B cell (primary cell): ENCODE measurements around the gene ZNF575. TPM values are rescaled to one million over a fixed set of nuclear protein-coding genes. Genes with fewer than 3 reads are reported as not detected.
A peak's percentile ranks its signal among the peaks of the same experiment; 100 is the strongest.

Experiments used
- ATAC-seq: fragments of 200-7000 bp; cut with Tn5 transposase; one replicate; pipeline ENCODE4 v1.10.0; 2021; ENCODE audit warnings: low read depth, mild to moderate bottlenecking, moderate number of reproducible peaks, moderate library complexity
- CTCF ChIA-PET: fragments of 350-600 bp; sonication (Branson Sonifier 250); formaldehyde crosslinking; loops from one replicate; lab custom pipeline; 2021; ENCODE audit warnings: antibody characterized with exemption, inconsistent platforms; lab: Charles Lee
- POLR2A ChIA-PET: fragments of 350-600 bp; sonication (Branson Sonifier 250); formaldehyde crosslinking; loops from one replicate; lab custom pipeline; 2021; ENCODE audit warnings: antibody characterized with exemption; lab: Charles Lee
- DNase-seq: peaks from one replicate; pipeline ENCODE4 v3.0.0; 2013
- H2AFZ ChIP-seq: 2 replicates; pipeline ENCODE4 v1.6.1; 2012; ENCODE audit warnings: mild to moderate bottlenecking, low read depth, low read length; ENCODE audit not compliant: insufficient read depth, poor library complexity, severe bottlenecking
- H3K27ac ChIP-seq, 2 donors: 1 replicate in 1 of 2; 2 replicates in 1 of 2; pipeline ENCODE4 v1.5.1; 2012 to 2013; ENCODE audit warnings: low read length in 2 of 2, mild to moderate bottlenecking in 2 of 2, moderate library complexity in 1 of 2
- H3K27me3 ChIP-seq, 4 experiments: fragments of 200-600 bp in 1 of 4; sonication (generic) in 1 of 4; replicated peaks in 1 of 4; 1 replicate in 2 of 4; 2 replicates in 2 of 4; pipeline versions ENCODE4 v1.6.1 to v1.7.0; 2013 to 2016; ENCODE audit warnings: low read length in 3 of 4, mild to moderate bottlenecking in 2 of 4, mixed read lengths in 1 of 4, moderate library complexity in 1 of 4; ENCODE audit not compliant: insufficient read depth in 4 of 4, control insufficient read depth in 3 of 4; ENCODE audit errors: control extremely low read depth in 1 of 4
- H3K36me3 ChIP-seq, 2 experiments: replicated peaks in 1 of 2; 1 replicate in 1 of 2; 2 replicates in 1 of 2; pipeline versions ENCODE4 v1.6.1 to v1.7.1; 2013; ENCODE audit warnings: low read length in 1 of 2; ENCODE audit not compliant: insufficient read depth in 2 of 2, control insufficient read depth in 1 of 2; ENCODE audit errors: control extremely low read depth in 1 of 2, extremely low read depth in 1 of 2
- H3K4me1 ChIP-seq, 2 donors: fragments of 200-600 bp in 1 of 2; sonication (generic) in 1 of 2; 1 replicate in 1 of 2; 2 replicates in 1 of 2; pipeline versions ENCODE4 v1.5.1 to v1.6.1; 2013 to 2017; ENCODE audit warnings: low read length in 2 of 2; ENCODE audit not compliant: control insufficient read depth in 2 of 2, insufficient read depth in 2 of 2
- H3K4me2 ChIP-seq: replicated peaks from 2 replicates; pipeline ENCODE3; 2012; ENCODE audit warnings: mild to moderate bottlenecking, low read depth, low read length; ENCODE audit not compliant: poor library complexity, severe bottlenecking
- H3K4me3 ChIP-seq, 5 experiments: fragments of 200-600 bp in 1 of 5; sonication (generic) in 1 of 5; 1 replicate in 3 of 5; 2 replicates in 2 of 5; pipeline versions ENCODE4 v1.5.1 to v1.7.0; 2011 to 2016; ENCODE audit warnings: low read length in 4 of 5, mild to moderate bottlenecking in 4 of 5, low read depth in 2 of 5, control low read depth in 1 of 5, moderate library complexity in 1 of 5; ENCODE audit not compliant: insufficient read depth in 1 of 5; ENCODE audit errors: control extremely low read depth in 1 of 5, extremely low read depth in 1 of 5
- H3K79me2 ChIP-seq: fragments of 200-600 bp; sonication (generic); one replicate; pipeline ENCODE4 v1.6.0; 2016; ENCODE audit warnings: low read length; ENCODE audit not compliant: control insufficient read depth, insufficient read depth
- H3K9ac ChIP-seq: fragments of 200-600 bp; sonication (generic); 2 replicates; pipeline ENCODE4 v1.6.1; 2017; ENCODE audit warnings: mild to moderate bottlenecking, low read length, moderate library complexity
- H3K9me3 ChIP-seq, 3 donors: one replicate each; pipeline versions ENCODE4 v1.6.1 to v1.7.1; 2013; ENCODE audit warnings: low read length in 2 of 3; ENCODE audit not compliant: control insufficient read depth in 2 of 3, insufficient read depth in 1 of 3; ENCODE audit errors: control extremely low read depth in 1 of 3
- H4K20me1 ChIP-seq: 2 replicates; pipeline ENCODE4 v1.6.0; 2012; ENCODE audit warnings: mild to moderate bottlenecking, low read length; ENCODE audit not compliant: insufficient read depth, control insufficient read depth, poor library complexity, severe bottlenecking
- H3K27ac Mint-ChIP-seq: one replicate; pipeline ENCODE4 v1.8.0; 2021; ENCODE audit warnings: mixed read lengths
- H3K27me3 Mint-ChIP-seq: one replicate; pipeline ENCODE4 v1.8.0; 2021; ENCODE audit warnings: mixed read lengths
- H3K4me1 Mint-ChIP-seq: one replicate; pipeline ENCODE4 v1.8.0; 2021; ENCODE audit warnings: mixed read lengths
- H3K4me3 Mint-ChIP-seq: one replicate; pipeline ENCODE4 v1.8.0; 2021; ENCODE audit warnings: mixed read lengths
- H3K9me3 Mint-ChIP-seq: one replicate; pipeline ENCODE4 v1.8.0; 2022; ENCODE audit warnings: mixed read lengths; ENCODE audit not compliant: insufficient read depth
- CTCF ChIP-seq: fragments of 200-600 bp; IDR thresholded peaks from one replicate; pipeline ENCODE4 v1.8.0; 2022; ENCODE audit warnings: antibody characterized with exemption, mild to moderate bottlenecking
- EZH2 ChIP-seq: IDR thresholded peaks from 2 replicates; pipeline ENCODE4 v1.6.1; 2012; ENCODE audit warnings: borderline replicate concordance, low read depth, mild to moderate bottlenecking, moderate library complexity, low read length; ENCODE audit not compliant: insufficient read depth, poor library complexity, severe bottlenecking
- WGBS: methylation state at CpG from one replicate; pipeline ENCODE4 v1.1.5; 2013; ENCODE audit warnings: missing lambda C conversion rate; ENCODE audit not compliant: insufficient coverage; 5-methylcytosine and 5-hydroxymethylcytosine counted together
- intact Hi-C: fragments of 100-400 bp; cut with micrococcal nuclease; formaldehyde crosslinking; loops from one replicate; pipeline ENCODE4 v1.10.0; 2022
- polyA plus RNA-seq: library from polyadenylated mRNA; depleted of rRNA; stranded (reverse); fragments of >200 nt; gene quantifications from 2 replicates; pipeline ENCODE4 v1.2.3, GENCODE V29; 2012
- total RNA-seq, 2 donors: library from RNA; stranded (reverse); fragments of 120-200 nt in 1 of 2; gene quantifications; 1 replicate in 1 of 2; 2 replicates in 1 of 2; pipeline versions ENCODE4 v1.2.3 to v1.2.4, GENCODE V29; 2013 to 2022

ZNF575 gene
- total and polyA plus RNA-seq, 2 donors (not counting 1 experiment from before 2014, with no cell fraction given): 2.3 to 4.0 TPM

- Mint-ChIP-seq H3K9me3 (no peaks in the 10 kb centered on the region), H3K4me3 (no peak overlapping the region), H3K27ac (no peak overlapping the region), H3K27me3 (no peaks in the 10 kb centered on the region), H3K4me1 (peaks cover 38% of the 10 kb centered on the region)
- no peak overlapping the region for H3K4me2 ChIP-seq
- peak overlapping the region in 1 of 2 donors; percentile 51 for H3K27ac ChIP-seq
- peaks cover 11 to 27% of the 10 kb centered on the region in 2 donors for H3K4me1 ChIP-seq
- H3K36me3 ChIP-seq: peaks cover 0 to 10% of the 10 kb centered on the region in 2 experiments
- H3K9me3 ChIP-seq: no peaks in the 10 kb centered on the region
- intact Hi-C loops: no loop called here
- ChIA-PET POLR2A (no interaction called here), CTCF (interaction anchor here (1.0 to 1.7 kb wide), 3 partner anchors 9 to 52 kb away, joined by 3 to 7 read pairs (median 5); no protein-coding TSS in a partner anchor)
- peaks cover 41% of the 10 kb centered on the region for H3K79me2 ChIP-seq
- no peak for TF ChIP-seq EZH2
- ATAC-seq: no peak
- 100% methylated on average over 2 of the region's 3 CpGs for WGBS
- peaks cover 5% of the 10 kb centered on the region for H4K20me1 ChIP-seq
- no peak for DNase-seq
- no peaks in the 10 kb centered on the region for H3K27me3 ChIP-seq
- H3K9ac ChIP-seq: no peak overlapping the region
- H2AFZ ChIP-seq: no peak overlapping the region
- H3K4me3 ChIP-seq: no peak overlapping the region
Observed at GRCh38 chr19:43572171-43572588, 39.2 kb downstream of the ZNF575 start.

- CTCF ChIA-PET: interaction anchor here (0.7 to 3.2 kb wide), 10 partner anchors 9 to 235 kb away, joined by 3 to 21 read pairs (median 5); partner anchors contain the start of genes IRGQ and ZNF576
- H3K79me2 ChIP-seq: peaks cover 41% of the 10 kb centered on the region
- 46% methylated on average over 10 of the region's 12 CpGs for WGBS
- intact Hi-C loops: loop anchor here (1.0 kb wide), 5 partner anchors 11 to 208 kb away; partner anchors contain the start of genes IRGQ, ZNF428, ZNF575 and ZNF576
- DNase-seq (no peak), ATAC-seq (no peak)
- POLR2A ChIA-PET: interaction anchor here (0.6 to 3.3 kb wide), 4 partner anchors 22 to 1175 kb away, joined by 3 to 15 read pairs (median 6); partner anchors contain the start of genes IRGQ, ZNF575 and ZNF576
- peak overlapping the region; percentile 92 for H3K27ac Mint-ChIP-seq
- peak overlapping the region; percentile 84 for H3K9ac ChIP-seq
- peak overlapping the region; percentile 97 for H3K4me3 Mint-ChIP-seq
- no peaks in the 10 kb centered on the region for H3K27me3 Mint-ChIP-seq
- H3K4me3 ChIP-seq: peak overlapping the region; percentile 67 to 98 (median 82)
- peaks cover 5% of the 10 kb centered on the region for H4K20me1 ChIP-seq
- TF ChIP-seq EZH2 (no peak), CTCF (no peak)
- peak overlapping the region; percentile 81 for H2AFZ ChIP-seq
- H3K27ac ChIP-seq: peak overlapping the region; percentile 74 to 89
- no peaks in the 10 kb centered on the region for H3K9me3 Mint-ChIP-seq
- peaks cover 43% of the 10 kb centered on the region for H3K4me1 Mint-ChIP-seq
- H3K27me3 ChIP-seq: no peaks in the 10 kb centered on the region
- H3K9me3 ChIP-seq: no peaks in the 10 kb centered on the region
- H3K4me2 ChIP-seq: peak overlapping the region; percentile 84
- peaks cover 0 to 10% of the 10 kb centered on the region in 2 experiments for H3K36me3 ChIP-seq
- peaks cover 11 to 28% of the 10 kb centered on the region in 2 donors for H3K4me1 ChIP-seq
Observed at GRCh38 chr19:43574424-43575155, 41.6 kb downstream of the ZNF575 start.
